Aorta (tissue), 5 donors: ENCODE data around the gene CKAP2L. TPM values are rescaled to one million over a fixed set of nuclear protein-coding genes. Genes with fewer than 3 reads are reported as not detected.

Experiments used
- ATAC-seq: fragments of 200-7000 bp; cut with Tn5 transposase; one replicate; pipeline ENCODE4 v1.9.1; 2022; ENCODE audit warnings: moderate library complexity; ENCODE audit not compliant: low FRiP score
- DNase-seq, 2 donors: peaks; one replicate each; pipeline ENCODE4 v3.0.0-alpha.2; 2020
- H3K27ac ChIP-seq, 2 donors: one replicate each; pipeline ENCODE4 v1.5.1; 2013; ENCODE audit warnings: low read length in 2 of 2, mild to moderate bottlenecking in 2 of 2, moderate library complexity in 2 of 2, control low read depth in 1 of 2, inconsistent platforms in 1 of 2, low read depth in 1 of 2
- H3K27me3 ChIP-seq, 2 donors: one replicate each; pipeline ENCODE4 v1.6.1; 2013; ENCODE audit warnings: control low read depth in 1 of 2, low read length in 1 of 2, mild to moderate bottlenecking in 1 of 2, moderate library complexity in 1 of 2; ENCODE audit not compliant: insufficient read depth in 2 of 2, control insufficient read depth in 1 of 2
- H3K36me3 ChIP-seq, 2 donors: one replicate each; pipeline ENCODE4 v1.6.1; 2013; ENCODE audit warnings: control low read depth in 1 of 2, low read length in 1 of 2, mild to moderate bottlenecking in 1 of 2; ENCODE audit not compliant: insufficient read depth in 2 of 2, control insufficient read depth in 1 of 2
- H3K4me1 ChIP-seq, 2 donors: one replicate each; pipeline ENCODE4 v1.6.1; 2013; ENCODE audit warnings: low read length in 2 of 2, control low read depth in 1 of 2, mild to moderate bottlenecking in 1 of 2, moderate library complexity in 1 of 2; ENCODE audit not compliant: insufficient read depth in 2 of 2, control insufficient read depth in 1 of 2
- H3K4me3 ChIP-seq, 2 donors: one replicate each; pipeline ENCODE4 v1.5.1; 2013; ENCODE audit warnings: low read length in 2 of 2, control low read depth in 1 of 2, mild to moderate bottlenecking in 1 of 2
- H3K9me3 ChIP-seq: one replicate; pipeline ENCODE4 v1.6.1; 2013; ENCODE audit warnings: mild to moderate bottlenecking, low read length; ENCODE audit not compliant: control insufficient read depth
- WGBS, 2 donors: extraction: QIAGEN DNeasy Blood & Tissue Kit; methylation state at CpG; one replicate each; pipeline ENCODE4 v1.1.7; 2013; 5-methylcytosine and 5-hydroxymethylcytosine counted together
- intact Hi-C, 2 donors: fragments of 100-400 bp; cut with DNase I; formaldehyde crosslinking; loops; one replicate each; pipeline versions ENCODE4 v1.14.2 to v1.15.0; 2022
- polyA plus RNA-seq, 2 donors: library from polyadenylated mRNA; stranded (reverse); fragments of 200-250 nt; gene quantifications; one replicate each; pipeline ENCODE4 v1.2.3, GENCODE V29; 2013
- total RNA-seq, 2 donors: library from RNA; stranded (reverse); fragmentation: NEBNext Ultra II Directional; extraction: Animal tissue kit (Norgen Biotek cat#: 25700); gene quantifications; one replicate each; pipeline ENCODE4 v1.2.1, GENCODE V29; 2021
- donor health status: healthy with polysubstance abuse.
- donor health status: Bipolar disorder and iron deficiency.
- donor health status: DM: no; HTN: no; CAD: no.
- donor health status: DM: no; HTN: no; CAD: no.
- donor health status: DM: yes; HTN: yes; CAD: no.

Gene CKAP2L
- total and polyA plus RNA-seq, 4 donors, result under 0.01 to 0.69 (median 0.36) TPM

- no peaks in the 10 kb centered on the region for H3K27me3 ChIP-seq
- ATAC-seq (no peak), DNase-seq (no peak)
- 27 to 28% methylated on average over 1 of the region's 1 CpG for WGBS, 2 donors
- H3K4me1 ChIP-seq, result no peaks in the 10 kb centered on the region
- H3K9me3 ChIP-seq, result no peaks in the 10 kb centered on the region
- H3K27ac ChIP-seq, result no peak overlapping the region
- H3K4me3 ChIP-seq, result no peak overlapping the region
- intact Hi-C loops, result no loop called here
- no peaks in the 10 kb centered on the region for H3K36me3 ChIP-seq
These were observed 30.5 kb downstream of the CKAP2L start for GRCh38 chr2:112733871-112734270.

DNA sequence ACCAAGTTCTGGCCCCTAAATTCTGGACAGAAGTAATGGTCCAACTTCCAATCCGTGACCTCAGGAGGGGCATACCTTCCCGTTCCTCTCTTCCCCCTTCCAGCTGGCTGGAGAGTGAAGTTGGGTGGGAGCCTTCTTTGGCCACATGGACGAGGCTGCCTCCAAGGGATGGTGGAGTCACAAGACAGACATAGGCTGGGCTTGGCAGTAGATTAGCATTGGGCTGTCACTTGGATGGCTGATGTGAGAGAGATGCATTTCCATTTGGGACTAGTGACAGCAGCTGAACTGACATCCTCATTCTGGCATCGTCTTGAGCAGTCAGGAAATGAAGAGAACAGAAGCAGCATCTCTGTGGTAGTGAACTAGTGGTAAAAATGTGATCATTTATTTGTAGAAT, 31.0 kb downstream of the CKAP2L start:
- ATAC-seq (no peak), DNase-seq (no peak)
- Histone ChIP-seq H3K9me3 (no peaks in the 10 kb centered on the region), H3K36me3 (no peaks in the 10 kb centered on the region), H3K27me3 (no peaks in the 10 kb centered on the region), H3K4me1 (no peaks in the 10 kb centered on the region), H3K27ac (no peak overlapping the region), H3K4me3 (no peak overlapping the region)
- 14 to 27% methylated on average over 4 of the region's 4 CpGs for WGBS, 2 donors
- intact Hi-C loops, result no loop called here

DNA sequence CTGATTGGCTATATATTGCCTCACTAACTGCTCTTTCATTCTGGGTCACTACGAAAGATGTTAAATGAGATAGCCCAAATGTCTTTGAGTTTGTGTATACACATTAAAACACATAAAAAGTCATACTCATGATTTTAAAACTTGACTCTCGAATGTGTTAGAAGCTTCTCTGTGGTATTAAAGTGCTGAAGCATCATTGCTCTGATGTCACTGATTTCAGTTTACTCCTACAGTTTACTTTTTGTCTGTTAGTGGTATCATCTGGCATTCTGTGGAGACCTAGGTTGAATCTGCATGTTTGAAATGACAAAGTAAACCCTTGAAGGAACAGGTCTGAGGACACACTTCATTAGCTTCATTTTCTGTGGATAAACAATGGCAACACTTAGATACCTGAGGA, 32.9 kb downstream of the CKAP2L start:
- no peak for DNase-seq
- Histone ChIP-seq H3K9me3 (no peaks in the 10 kb centered on the region), H3K36me3 (no peaks in the 10 kb centered on the region), H3K27me3 (no peaks in the 10 kb centered on the region), H3K27ac (no peak overlapping the region), H3K4me1 (no peaks in the 10 kb centered on the region), H3K4me3 (no peak overlapping the region)
- 91 to 93% methylated on average over 2 of the region's 2 CpGs for WGBS, 2 donors
- intact Hi-C loops, result no loop called here
- no peak for ATAC-seq

GRCh38 chr2:112730791-112731190, 33.6 kb downstream of the CKAP2L start:
- H3K9me3 ChIP-seq, result no peaks in the 10 kb centered on the region
- H3K4me3 ChIP-seq, result no peak overlapping the region
- no peaks in the 10 kb centered on the region for H3K27me3 ChIP-seq
- H3K27ac ChIP-seq, result no peak overlapping the region
- no peak for DNase-seq
- H3K4me1 ChIP-seq, result no peaks in the 10 kb centered on the region
- intact Hi-C loops, result no loop called here
- H3K36me3 ChIP-seq, result no peaks in the 10 kb centered on the region
- no peak for ATAC-seq
- WGBS, 2 donors, result 73 to 74% methylated on average over 5 of the region's 5 CpGs

GRCh38 chr2:112730216-112730615, 34.2 kb downstream of the CKAP2L start:
- Histone ChIP-seq H3K9me3 (no peaks in the 10 kb centered on the region), H3K4me1 (no peaks in the 10 kb centered on the region), H3K27me3 (no peaks in the 10 kb centered on the region), H3K27ac (no peak overlapping the region), H3K4me3 (no peak overlapping the region), H3K36me3 (no peaks in the 10 kb centered on the region)
- intact Hi-C loops, result no loop called here
- no peak for DNase-seq
- WGBS, 2 donors, result 90% methylated on average over 8 of the region's 8 CpGs
- ATAC-seq, result no peak

DNA sequence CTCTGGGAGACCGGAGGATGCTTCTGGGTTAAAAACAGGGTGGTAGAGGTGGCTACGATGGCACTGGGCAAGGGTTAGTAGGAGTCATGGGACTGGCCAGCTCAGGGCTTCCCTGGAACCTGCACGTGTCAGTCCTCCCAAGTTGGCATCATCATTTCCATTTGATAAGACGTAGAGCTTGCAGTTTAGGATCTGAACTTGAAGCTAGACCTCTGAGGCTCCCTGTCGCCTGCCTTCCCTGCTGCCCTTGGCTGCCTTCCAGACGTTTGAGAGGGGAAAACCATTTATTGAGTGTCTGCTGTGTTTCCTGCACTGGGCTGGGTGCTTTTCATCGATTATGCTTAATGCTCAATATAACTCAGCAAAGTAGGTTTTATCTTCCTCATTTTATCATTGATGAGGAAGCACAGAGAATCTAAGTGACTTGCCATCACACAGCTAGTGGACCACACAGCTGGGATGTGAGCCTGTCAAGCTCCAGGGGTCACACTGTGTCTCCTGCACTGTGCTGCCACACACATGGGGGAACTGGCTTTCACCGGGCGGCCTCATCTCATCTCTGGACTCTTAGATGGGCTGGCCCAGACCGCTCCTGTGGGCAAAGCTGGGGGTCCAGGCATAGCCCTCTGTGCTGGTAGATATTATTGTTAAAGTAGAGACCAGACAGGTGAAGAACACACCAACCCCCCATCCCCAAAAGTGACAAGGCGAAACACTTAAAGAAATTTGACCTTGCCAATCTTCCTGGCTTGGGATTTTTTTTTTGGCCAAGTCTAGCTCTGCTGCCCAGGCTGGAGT, 35.8 kb downstream of the CKAP2L start:
- no peak for ATAC-seq
- H3K9me3 ChIP-seq, result no peaks in the 10 kb centered on the region
- no peak for DNase-seq
- H3K27ac ChIP-seq, result no peak overlapping the region
- WGBS, 2 donors, result 54% methylated on average over 11 of the region's 11 CpGs
- no peaks in the 10 kb centered on the region for H3K4me1 ChIP-seq
- intact Hi-C loops, result no loop called here
- H3K36me3 ChIP-seq, result no peaks in the 10 kb centered on the region
- no peaks in the 10 kb centered on the region for H3K27me3 ChIP-seq
- no peak overlapping the region for H3K4me3 ChIP-seq

DNA sequence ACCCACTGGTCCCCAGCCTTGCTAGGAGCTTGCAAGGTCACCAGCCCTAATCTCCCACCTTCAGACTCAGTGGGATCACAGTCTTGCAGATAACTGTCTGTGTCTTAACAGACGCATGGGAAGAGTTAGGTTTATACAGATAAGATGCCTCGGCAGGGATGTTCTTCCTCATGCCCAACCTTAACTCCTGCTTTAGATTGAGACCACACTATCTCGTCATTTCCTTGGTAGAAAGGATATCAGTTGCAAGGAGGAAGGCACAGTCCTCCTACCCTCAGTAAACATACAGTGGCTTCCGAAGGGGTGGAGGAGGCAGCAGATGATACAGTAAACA, 36.4 kb downstream of the CKAP2L start:
- H3K27me3 ChIP-seq, result no peaks in the 10 kb centered on the region
- no peaks in the 10 kb centered on the region for H3K9me3 ChIP-seq
- no peak overlapping the region for H3K4me3 ChIP-seq
- H3K4me1 ChIP-seq, result no peaks in the 10 kb centered on the region
- DNase-seq (no peak), ATAC-seq (no peak)
- intact Hi-C loops, result no loop called here
- H3K36me3 ChIP-seq, result no peaks in the 10 kb centered on the region
- no peak overlapping the region for H3K27ac ChIP-seq
- WGBS, 2 donors, result 89 to 93% methylated on average over 4 of the region's 4 CpGs

- Histone ChIP-seq H3K9me3 (no peaks in the 10 kb centered on the region), H3K27ac (no peak overlapping the region), H3K4me3 (no peak overlapping the region), H3K36me3 (no peaks in the 10 kb centered on the region), H3K4me1 (no peaks in the 10 kb centered on the region), H3K27me3 (no peaks in the 10 kb centered on the region)
- 91 to 93% methylated on average over 19 of the region's 19 CpGs for WGBS, 2 donors
- no peak for DNase-seq
- ATAC-seq, result no peak
- intact Hi-C loops, result loop anchor here (2.0 kb wide), 2 partner anchors 101 to 127 kb away; no protein-coding TSS in a partner anchor
These were observed 37.0 kb downstream of the CKAP2L start for GRCh38 chr2:112727276-112728028.
